Hepatocyte (in vitro differentiated cells): ENCODE results near the gene METTL6.

ENCODE experiments used
- CTCF ChIP-seq: fragments of 200-600 bp; sonication (generic); IDR thresholded peaks from 2 replicates; pipeline ENCODE4 v1.5.1; 2016; ENCODE audit warnings: antibody characterized with exemption, mild to moderate bottlenecking; ENCODE audit not compliant: poor library complexity
- EZH2 ChIP-seq: fragments of 200-600 bp; sonication (generic); IDR thresholded peaks from 2 replicates; pipeline ENCODE4 v1.6.1; 2016; ENCODE audit warnings: antibody characterized with exemption, mild to moderate bottlenecking, borderline replicate concordance
- EZH2phosphoT487 ChIP-seq: fragments of 200-600 bp; sonication (generic); IDR thresholded peaks from one replicate; pipeline ENCODE4 v1.6.1; 2018; ENCODE audit warnings: antibody characterized with exemption, mild to moderate bottlenecking, low read depth, moderate library complexity; ENCODE audit not compliant: unreplicated experiment, severe bottlenecking

- TF ChIP-seq CTCF (no peak), EZH2phosphoT487 (no peak), EZH2 (no peak)
Measured at GRCh38 chr3:15453501-15453900, 26.2 kb upstream of the METTL6 start.
